Measurements from ENCODE around the gene TMTC2.

GRCh38 chr12:82931349-82932116 is 244.8 kb downstream of the TMTC2 start:
- TF ChIP-seq SUZ12 (IDR thresholded peaks at IDR 0.05; ENCODE audit: extremely low read depth, insufficient read depth, insufficient read length) (no peak), ZNF274 (IDR thresholded peaks at IDR 0.05; ENCODE audit: low read depth, low read length) (no peak)
